ENCODE measurements around the gene CDK5.

DNA sequence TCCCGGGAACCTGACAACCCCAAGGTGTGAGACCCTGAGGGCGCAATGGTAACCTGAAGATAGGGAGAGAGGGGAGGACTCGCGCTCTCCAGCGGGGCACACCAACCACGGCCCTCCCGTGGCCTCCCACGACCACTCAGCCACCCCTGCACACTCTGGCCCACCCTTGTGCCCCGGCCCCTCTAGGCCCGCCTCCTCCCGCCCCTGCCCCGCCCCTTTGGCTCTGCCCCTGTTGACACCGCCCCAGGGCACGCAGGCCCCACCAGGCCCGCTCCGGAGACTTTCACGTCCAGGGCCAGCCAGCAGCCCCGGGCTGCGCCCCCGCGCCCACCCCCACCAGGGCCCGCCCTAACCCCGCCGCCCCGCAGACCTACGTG is 44.4 kb downstream of the CDK5 start:
- no peak for TF ChIP-seq GATA1 (IDR thresholded peaks at IDR 0.05; ENCODE audit: low read depth, low read length)
- TF ChIP-seq POLR2A (IDR thresholded peaks at IDR 0.05; ENCODE audit: low read length): no peak

Data from erythroblast (primary cell).